HCEC 1CT (cell line): ENCODE data around the gene RASGRF2.
A peak's percentile ranks its signal among the peaks of the same experiment; 100 is the strongest.
"Not testable (repeated sequence)": the region's sequence is repeated elsewhere in the genome, so short reads cannot be mapped to it uniquely, and the experiment has no call there.

ENCODE experiments used
- DNase-seq: peaks from one replicate; pipeline ENCODE4 v3.0.0-alpha.2; 2017

Gene RASGRF2

DNA sequence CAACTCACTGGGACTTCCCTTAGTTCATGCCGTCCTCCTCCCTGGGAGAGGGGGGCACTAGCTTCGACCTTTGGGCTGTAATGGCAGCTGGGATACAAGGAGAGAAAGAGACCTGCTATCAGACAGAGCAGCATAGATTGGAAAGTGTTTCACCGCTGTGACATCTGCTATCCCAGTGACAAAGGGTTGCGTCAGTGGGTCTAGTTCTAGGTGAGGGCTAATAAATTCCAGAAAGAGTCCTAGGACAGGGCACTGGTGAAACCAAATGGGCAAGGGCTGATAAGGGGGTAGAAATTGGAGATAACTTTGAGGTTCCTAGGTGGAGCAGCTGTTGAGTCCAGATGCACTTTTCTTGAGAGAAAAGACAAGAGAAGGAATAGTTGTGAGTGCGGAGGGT, 62.5 kb downstream of the RASGRF2 start:
- no peak for DNase-seq

GRCh38 chr5:81023261-81023970, 63.3 kb downstream of the RASGRF2 start:
- no peak for DNase-seq

DNA sequence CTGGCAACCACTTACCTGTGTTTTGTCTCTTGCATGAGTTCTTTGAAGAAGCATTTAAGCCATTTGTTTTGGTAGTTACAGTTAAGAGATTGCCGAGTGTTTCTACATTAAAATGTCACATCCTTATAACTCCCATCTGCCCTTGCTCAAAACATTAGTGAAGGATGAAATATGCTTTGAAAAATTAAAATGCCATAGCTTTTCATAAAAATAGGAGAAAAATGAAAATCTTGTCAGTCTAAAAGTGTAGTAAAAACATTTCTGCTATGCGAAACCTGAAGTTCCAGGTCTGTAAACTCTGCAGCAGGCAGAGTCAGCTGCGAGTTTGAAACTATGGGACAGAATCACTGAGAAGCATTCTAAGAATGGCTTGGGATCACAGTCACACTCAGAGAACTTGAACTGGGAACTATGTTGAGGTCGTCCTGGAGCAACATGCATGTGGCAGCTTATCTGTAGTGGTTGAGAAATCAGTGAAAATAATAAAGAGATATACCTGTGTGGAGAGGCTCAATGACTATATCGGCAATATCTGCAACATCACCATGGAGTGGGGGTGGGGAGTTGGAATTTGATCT, 67.4 kb downstream of the RASGRF2 start:
- DNase-seq: no peak

DNA sequence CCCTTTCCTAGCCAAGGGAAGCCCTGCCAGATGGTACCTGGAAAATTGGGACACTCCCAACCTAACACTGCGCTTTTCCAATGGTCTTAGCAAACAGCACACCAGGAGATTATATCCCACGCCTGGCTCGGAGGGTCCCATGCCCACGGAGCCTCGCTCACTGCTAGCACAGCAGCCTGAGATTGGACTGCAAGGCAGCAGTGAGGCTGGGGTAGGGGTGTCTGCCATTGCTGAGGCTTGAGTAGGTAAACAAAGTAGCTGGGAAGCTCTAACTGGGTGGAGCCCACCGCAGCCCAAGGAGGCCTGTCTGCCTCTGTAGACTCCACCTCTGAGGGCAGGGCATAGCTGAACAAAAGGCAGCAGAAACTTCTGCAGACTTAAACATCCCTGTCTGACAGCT, 68.7 kb downstream of the RASGRF2 start:
- DNase-seq: not testable (repeated sequence)

- DNase-seq: not testable (repeated sequence)
Measured at GRCh38 chr5:81029736-81030135, 69.6 kb downstream of the RASGRF2 start.

- DNase-seq: not testable (repeated sequence)
Measured at GRCh38 chr5:81030236-81031034, 70.3 kb downstream of the RASGRF2 start.

DNA sequence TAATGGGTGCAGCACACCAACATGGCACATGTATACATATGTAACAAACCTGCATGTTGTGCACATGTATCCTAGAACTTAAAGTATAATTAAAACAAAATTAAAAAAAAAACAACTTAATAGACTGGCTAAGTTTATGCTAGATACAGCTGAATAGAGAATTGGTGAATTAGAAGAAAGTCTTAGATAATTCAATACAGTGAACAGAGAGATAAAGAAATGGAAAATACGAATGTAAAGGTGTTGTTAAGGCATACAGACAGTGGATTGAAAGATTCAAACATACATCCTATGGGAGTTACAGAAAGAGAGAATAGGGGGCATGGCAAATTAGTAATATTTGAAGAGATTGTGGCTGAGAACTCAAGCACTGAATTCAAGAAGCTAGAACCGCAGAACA, 75.4 kb downstream of the RASGRF2 start:
- DNase-seq: no peak

GRCh38 chr5:81038495-81038894, 78.3 kb downstream of the RASGRF2 start:
- DNase-seq: no peak

GRCh38 chr5:81044868-81045267, 84.7 kb downstream of the RASGRF2 start:
- no peak for DNase-seq

DNA sequence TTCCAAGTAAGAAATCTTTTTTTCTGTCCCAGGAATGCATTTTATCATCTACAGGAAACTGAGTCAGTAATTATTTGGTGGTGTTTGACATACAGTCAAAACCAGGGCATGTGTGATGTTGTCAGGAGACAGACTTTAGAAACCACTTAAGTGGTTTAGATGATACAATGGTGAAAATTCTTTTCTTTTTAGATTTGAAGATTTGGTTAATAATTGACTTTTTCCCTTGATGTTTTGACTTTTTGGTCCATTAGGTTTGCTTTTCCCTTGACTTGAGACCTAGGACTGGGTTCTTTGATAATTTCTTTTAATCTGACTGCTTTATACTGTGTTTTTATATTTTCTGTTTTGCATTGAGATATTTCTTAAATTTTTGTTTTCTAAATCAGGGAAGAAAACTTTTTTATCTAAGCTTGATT, 85.2 kb downstream of the RASGRF2 start:
- peak; percentile 20 for DNase-seq

- no peak for DNase-seq
Measured at GRCh38 chr5:81046041-81046440, 85.9 kb downstream of the RASGRF2 start.

- no peak for DNase-seq
Measured at GRCh38 chr5:81052325-81052724, 92.2 kb downstream of the RASGRF2 start.

DNA sequence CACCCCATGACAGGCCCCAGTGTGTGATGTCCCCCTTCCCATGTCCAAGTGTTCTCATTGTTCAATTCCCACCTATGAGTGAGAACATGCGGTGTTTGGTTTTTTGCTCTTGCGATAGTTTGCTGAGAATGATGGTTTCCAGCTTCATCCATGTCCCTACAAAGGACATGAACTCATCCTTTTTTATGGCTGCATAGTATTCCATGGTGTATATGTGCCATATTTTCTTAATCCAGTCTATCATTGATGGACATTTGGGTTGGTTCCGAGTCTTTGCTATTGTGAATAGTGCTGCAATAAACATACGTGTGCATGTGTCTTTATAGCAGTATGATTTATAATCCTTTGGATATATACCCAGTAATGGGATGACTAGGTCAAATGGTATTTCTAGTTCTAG, 93.1 kb downstream of the RASGRF2 start:
- DNase-seq: not testable (repeated sequence)

- DNase-seq: no peak
Measured at GRCh38 chr5:81058121-81058520, 98.0 kb downstream of the RASGRF2 start.

DNA sequence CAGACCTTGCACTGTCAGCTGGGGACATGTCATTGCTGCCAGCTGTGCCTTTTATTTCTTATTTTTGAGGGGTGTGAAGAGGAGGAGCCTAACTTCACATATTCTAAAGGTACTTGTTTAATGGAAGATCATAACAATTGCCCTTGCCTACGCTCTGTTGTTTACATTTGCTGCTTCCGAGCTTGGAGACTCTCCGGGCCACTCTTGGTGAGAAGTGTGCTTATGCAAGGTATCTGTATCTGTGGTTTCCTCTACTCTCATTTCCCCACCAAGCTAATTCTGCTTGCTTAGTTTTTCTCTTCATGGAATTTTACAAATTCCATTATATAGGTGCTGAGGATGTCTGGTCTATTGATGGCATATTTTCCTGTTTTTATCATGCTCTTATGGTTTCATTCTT, 105.3 kb downstream of the RASGRF2 start:
- DNase-seq: no peak

DNA sequence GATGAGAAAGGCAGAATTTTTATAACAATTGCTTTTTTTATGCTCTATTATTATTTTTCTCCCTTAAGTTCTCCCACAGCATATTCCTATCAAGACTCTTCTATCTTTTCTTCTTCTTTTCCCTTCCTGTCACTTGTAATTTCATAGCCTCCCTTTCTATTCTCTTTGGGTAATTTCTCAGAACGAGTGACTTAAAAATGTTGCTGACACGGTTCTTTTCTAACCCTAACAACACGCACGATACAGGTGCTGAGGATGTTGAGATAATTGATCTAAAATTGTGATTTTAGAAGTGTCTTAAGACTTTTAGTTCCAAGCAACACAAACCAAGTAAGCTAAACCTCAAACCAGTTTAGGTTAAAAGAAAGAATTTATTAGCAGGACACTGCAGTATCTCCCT, 105.9 kb downstream of the RASGRF2 start:
- no peak for DNase-seq

- DNase-seq: no peak
Measured at GRCh38 chr5:81067406-81067805, 107.2 kb downstream of the RASGRF2 start.

GRCh38 chr5:81068063-81068462, 107.9 kb downstream of the RASGRF2 start:
- DNase-seq: no peak

DNA sequence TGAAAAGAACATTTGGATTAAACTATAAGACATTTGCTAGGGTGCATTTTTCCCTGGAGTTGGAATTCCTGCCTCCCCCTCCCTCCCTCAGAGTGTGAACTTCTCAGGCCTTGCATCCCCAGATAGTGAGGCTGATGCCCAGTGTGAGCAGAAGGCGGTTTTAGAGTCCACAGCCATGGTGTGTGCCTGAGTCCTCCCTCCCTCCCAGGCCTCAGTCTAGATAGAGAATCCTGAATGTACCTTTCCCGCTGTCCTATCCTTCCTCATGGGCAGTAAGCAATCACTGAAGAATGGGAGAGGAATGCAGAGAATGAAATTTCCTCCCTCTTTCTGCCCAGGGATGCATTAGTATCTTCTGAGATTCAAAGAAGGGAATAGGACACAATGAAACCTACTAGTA, 108.5 kb downstream of the RASGRF2 start:
- DNase-seq: no peak

GRCh38 chr5:81069990-81070389, 109.8 kb downstream of the RASGRF2 start:
- DNase-seq: no peak

- no peak for DNase-seq
Measured at GRCh38 chr5:81070571-81071255, 110.5 kb downstream of the RASGRF2 start.

DNA sequence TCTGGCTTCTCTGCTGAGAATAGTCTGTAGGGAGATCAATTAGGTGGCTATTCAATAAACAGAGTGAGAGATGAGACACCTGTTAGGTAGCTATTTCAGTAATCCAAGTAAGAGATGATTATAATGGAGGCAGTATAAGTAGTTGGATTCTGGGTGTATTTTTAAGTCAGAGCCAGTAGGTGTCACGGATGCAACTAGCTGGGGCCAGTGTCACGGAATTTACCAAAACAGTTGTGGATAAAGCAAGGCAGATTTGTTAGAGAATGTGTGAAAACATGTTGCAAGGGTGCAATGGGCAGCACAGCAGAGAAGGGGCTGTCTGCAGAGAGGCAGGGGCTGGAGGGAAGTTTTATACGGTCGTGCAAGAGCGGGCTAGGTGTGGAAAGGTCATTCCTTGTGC, 114.9 kb downstream of the RASGRF2 start:
- DNase-seq: no peak

GRCh38 chr5:81077105-81077504, 116.9 kb downstream of the RASGRF2 start:
- DNase-seq: no peak
